CD4-positive, alpha-beta T cell treated with Interleukin-15 for 1 hour (primary cell): Measurements from ENCODE around the gene PDE11A.
A peak's percentile ranks its signal among the peaks of the same experiment; 100 is the strongest.
"Not testable (repeated sequence)": the region's sequence is repeated elsewhere in the genome, so short reads cannot be mapped to it uniquely, and the experiment has no call there.

Experiments used
- DNase-seq: peaks from one replicate; pipeline ENCODE4 v3.0.0-alpha.2; 2020

PDE11A gene

DNA sequence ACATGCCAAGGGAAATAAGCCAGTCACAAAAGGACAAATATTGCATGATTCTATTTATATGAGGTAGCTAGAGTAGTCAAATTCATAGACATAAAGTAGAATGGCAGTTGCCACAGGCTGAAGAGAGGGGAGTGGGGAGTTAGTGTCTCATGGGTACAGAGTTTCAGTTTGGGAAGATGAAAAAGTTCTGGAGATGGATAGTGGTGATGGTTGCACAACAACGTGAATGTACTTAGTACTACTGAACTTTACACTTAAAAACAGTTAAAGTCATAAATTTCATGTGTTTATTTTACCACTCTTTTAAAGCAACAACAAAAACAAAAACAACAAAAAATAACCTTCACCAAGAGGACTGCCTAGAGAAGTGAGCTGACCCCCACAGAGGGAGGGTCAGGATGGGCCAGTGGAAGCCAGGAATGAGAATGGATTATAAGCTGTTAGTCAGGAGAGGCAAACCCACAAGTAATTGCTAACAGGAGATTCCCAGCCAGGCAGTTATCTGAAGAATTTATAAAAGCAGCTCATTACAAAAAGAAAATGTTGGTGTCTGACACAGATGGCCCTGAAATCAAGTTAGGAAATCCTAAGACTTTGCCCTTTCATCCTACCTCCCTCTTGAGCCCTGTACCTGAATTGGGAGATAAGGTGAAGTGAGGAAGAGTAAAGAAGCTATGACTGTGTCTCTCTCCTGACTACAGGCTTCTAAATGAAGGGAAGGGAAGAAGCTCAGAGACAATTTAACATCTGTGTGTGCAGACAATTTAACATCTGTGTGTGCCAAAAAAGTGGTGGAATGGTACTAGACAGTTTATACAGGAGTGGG lies 263.4 kb downstream of the PDE11A start:
- DNase-seq, result no peak

GRCh38 chr2:177806025-177806424 lies 266.6 kb downstream of the PDE11A start:
- no peak for DNase-seq

DNA sequence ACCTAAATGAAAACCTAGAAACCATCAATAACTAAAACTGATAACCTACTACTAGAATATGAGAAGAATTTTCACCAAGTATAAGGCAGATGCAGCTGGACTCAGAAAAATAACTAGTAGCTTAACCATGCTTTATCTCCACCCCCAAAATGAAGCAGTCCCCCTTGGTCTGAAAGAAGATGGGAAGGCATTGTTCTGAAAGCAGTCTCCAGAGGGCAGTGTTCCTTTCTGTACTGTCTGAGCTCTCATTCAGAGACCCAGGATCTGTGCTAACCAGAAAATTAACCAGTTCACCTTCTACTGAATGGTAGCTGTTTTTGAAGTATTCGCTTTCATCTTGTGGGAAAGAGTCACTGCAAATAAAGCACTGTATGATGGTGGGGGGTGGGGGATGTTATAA lies 273.0 kb downstream of the PDE11A start:
- no peak for DNase-seq

DNA sequence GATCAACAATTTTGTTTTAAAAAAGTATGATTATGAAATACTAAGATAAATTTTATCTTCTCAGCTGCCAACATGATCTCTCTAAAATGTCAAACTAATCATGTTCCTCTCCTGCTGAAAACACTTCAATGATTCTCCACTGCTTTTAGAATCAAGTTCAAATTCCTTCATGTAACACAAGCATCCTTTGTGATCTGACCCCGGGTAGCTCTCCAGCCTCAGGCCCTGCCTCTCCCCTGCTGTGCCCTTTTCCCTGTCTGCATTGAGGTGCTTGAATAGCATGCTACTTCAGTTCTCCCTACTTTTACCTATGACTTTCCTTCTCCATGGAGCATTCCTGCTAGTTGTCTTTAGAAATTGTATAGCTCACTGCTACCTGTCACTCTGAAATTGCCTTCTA lies 274.8 kb downstream of the PDE11A start:
- no peak for DNase-seq

DNA sequence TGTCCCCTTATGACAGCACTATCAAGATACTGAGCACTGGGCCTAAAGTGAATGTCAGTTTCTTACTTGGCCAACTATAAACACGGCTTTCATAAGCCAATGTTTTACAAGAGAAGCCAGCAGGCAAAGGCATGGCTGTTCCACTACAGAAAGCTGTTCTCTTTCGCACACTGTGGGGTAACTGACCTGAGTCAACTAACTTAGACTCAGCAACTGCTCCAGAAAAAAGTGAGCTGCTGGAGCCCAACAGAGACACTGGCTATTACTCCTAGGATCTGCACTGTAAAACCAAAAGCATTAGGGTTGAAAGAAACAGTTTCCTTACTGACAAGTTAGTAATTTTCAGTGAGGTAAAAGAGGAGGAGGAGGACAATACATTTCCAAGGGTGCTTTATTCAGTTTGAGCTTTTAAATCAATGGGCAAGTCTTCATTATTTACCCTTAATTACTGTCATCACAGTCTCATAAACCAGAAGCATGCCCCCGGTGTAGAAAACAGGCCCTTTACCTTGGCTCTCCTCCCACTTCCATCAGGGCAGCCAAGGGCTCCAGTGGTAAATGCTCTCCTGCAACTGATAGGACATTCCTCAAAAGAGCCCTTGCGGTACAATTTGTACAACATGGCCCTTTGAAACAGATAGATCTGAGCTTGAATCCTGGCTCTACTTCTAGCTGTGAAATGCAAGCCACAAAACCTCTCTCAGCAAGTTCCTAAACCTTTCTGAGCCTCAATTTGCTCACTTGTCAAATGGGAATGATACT lies 275.7 kb downstream of the PDE11A start:
- DNase-seq, result no peak

DNA sequence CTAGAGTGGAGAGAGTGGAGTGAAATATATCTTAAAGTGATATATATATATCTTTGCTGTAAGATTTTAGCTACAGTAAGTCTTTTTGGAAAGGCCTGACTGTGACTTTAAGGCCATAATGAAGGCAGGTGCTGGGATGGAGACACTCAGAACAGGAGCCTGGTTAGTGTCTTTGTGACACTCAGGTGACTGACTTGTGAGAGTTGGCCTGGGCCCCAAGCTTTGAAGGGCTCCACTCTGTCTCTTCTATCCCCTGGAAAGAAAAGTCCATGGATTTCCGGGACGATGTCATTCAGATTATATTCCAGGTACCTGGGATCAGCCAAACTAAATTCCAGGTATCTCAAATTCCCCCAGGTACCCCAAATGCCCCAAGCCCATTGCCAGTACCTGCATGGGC lies 276.6 kb downstream of the PDE11A start:
- DNase-seq, result no peak

DNA sequence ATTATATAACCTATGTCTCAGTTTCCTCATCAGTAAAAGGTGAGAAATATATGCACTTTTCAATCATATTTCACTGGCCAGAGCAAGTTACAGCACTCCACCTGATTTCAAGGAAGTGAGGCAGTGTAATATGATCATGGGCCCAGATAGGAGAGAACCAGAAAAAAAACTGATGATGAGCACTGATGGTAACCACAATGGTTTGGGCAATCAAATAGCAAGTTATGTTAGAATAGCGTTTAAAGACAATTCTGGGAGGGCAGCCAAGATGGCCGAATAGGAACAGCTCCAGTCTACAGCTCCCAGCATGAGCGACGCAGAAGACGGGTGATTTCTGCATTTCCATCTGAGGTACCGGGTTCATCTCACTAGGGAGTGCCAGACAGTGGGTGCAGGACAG lies 287.4 kb downstream of the PDE11A start:
- DNase-seq, result not testable (repeated sequence)

GRCh38 chr2:177784745-177785067 lies 287.9 kb downstream of the PDE11A start:
- no peak for DNase-seq

DNA sequence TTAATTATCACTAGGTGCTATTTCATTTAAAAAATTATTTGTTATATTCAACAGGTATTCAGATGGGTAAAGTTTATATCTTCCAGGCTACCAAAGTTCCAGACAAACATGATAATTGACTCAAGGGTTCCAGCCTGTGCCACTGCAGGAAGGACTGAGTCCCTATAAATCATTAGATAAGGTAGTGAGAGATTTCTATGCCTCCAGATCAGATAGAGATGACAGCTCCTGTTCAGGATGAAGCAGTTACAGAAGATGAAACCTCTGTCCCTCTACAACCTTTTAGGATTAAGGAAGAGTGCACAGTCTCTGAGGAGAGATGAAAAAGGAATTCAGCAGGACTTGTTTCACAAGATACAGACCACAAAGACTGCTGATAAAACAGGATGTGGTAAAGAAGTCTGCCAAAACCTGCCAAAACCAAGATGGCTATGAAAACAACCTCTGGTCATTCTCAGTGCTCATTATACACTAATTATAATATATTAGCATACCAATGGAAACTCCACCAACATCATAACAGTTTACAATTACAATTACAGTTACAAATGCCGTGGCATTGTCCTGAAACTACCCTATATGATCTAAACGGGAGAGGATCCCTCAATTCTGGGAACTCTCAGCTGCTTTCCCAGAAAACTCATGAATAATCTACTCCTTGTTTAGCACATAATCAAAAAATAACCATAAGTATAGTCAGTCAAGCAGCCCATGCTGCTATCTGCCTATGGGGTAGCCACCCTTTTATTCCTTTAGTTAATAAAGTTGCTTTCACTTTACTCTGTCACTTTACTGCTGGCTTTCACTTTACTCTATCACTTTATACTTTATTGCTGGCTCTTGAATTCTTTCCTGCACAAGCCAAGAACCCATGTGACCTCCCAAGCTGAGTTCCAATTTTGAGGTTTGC lies 288.5 kb downstream of the PDE11A start:
- no peak for DNase-seq

- DNase-seq, result no peak
These were observed 289.5 kb downstream of the PDE11A start for GRCh38 chr2:177783091-177783490.

- DNase-seq, result no peak
These were observed 290.0 kb downstream of the PDE11A start for GRCh38 chr2:177782613-177783012.

DNA sequence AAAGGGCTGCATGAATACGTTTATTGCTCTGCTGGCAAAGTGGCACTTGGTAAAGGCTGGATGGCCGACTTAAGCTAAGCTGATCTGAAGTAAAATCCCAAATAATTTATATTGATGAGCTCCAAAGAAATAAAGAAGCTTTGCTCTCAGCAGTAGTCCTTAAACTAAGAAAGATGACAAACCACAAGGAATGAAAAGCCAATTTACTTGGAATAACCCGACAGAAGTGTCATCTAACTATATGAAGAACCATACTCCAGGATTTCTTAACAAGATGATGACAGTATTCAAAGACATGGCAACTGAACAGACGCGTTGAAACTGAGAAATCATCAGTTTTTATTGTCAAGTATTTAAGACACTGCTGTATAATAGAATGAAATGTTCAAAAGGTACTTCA lies 294.1 kb downstream of the PDE11A start:
- DNase-seq, result no peak

DNA sequence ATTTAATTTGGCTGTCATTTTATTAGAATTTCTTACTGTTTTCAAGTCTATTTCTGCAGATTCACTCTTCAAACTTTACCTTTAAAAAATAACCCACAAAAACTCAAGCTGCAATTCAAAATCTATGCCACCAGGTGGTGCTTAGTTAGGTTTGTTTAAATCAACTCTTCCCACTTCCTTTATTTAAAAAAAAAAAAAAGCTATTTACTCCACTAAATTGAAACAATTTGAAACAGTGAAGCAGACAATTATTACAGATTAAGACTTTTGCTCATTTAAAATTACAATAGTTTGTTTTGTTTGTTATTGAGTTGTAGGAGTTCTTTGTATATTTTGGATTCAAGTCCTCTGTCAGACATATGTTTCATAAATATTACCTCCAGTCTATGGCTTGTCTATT lies 300.0 kb downstream of the PDE11A start:
- DNase-seq, result no peak

- no peak for DNase-seq
These were observed 301.4 kb downstream of the PDE11A start for GRCh38 chr2:177771191-177771590.

GRCh38 chr2:177767768-177768167 lies 304.8 kb downstream of the PDE11A start:
- DNase-seq, result no peak

DNA sequence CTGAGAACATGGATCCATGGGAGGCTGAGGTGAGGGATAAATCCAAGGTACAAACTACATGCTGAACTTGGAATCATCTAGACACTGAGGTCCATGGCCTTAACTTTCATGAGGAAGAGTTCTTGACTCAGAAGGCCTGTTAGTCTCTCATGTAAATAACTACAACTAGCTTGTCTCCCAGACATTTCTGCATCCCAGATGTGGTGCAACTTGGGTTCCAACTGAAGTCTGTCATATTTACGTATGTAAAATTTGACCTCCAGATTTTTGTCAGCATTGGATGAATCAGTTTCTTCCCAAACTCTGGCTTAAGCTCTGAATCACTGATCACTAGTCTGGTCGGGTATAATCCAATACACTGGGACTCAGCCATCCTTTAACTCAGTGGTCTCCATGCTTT lies 306.9 kb downstream of the PDE11A start:
- DNase-seq, result no peak

GRCh38 chr2:177763531-177764265 lies 308.9 kb downstream of the PDE11A start:
- DNase-seq, result peak; percentile 68

GRCh38 chr2:177759443-177759842 lies 313.1 kb downstream of the PDE11A start:
- no peak for DNase-seq

DNA sequence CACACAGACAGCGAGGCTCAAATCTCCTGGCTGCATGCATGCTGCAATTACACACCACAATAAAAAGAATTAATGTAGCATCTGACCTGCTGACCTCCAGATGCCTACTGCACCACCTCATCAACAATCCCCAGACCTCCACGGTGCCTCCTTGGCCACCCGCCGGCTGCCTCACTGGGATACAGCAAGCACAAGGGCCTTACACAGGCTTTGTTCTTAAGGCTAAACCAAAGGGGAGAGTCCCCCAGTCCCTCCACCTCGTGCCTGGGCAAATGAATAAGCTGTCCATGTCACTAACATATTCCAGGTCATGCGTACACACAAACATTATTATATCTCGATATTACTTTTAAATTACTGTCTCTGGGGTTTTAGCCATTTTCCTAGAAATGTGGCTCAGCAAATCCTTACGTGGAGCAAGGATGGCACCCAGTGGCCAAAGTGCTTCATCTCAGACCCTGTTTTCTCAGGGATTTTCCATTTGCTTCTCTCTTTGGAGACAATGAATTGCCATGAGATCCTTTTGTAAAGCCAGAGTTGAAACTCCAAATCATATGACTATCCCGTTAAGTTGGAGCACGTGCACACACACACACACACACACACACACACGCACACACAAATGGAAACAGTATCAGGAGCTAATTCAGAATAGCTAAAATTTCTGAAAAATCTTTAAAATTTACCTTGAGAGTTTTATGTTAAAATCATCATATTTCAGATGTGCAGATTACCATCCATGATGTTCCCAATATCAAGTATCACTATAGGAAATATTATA lies 313.8 kb downstream of the PDE11A start:
- no peak for DNase-seq

DNA sequence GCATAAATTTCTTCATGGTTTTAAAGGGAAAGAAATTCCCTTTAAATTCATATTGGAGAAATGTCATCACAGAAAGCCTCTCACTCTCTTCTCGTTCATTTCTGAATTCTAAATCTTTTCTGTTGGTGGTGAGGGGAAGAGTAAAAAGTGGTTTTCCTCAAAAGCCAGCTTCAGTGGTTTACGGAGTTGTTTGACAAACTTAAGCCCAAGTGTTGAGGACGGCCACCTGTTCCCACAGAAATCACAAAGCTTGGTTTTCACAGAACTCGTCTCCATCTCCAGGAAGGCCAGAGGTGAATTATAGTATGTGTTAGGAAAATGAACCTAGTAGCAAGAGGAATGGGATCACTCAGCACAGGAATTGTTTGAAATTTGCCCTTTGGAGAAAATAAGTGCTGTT lies 316.2 kb downstream of the PDE11A start:
- no peak for DNase-seq

DNA sequence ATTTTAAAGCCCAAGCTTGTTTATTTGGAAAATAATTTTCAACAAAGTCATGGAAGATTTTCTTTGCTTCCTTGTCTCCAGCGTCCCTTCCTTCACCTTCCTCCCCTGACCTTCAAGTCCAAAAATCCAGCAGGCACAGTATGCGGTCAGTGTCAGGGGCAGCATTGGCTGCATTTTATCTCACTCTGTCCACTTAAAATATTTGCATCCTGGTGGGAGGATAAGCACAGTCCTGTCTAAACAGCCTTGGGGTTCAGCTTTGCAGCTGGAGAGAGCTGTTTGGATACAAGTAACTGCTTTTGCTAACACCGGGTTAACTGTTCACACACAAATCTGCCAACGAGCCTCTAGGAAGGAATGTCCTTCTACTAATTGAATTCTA lies 318.1 kb downstream of the PDE11A start:
- no peak for DNase-seq
